ENCODE data around the gene APBB2. TPM values are rescaled to one million over a fixed set of nuclear protein-coding genes. Genes with fewer than 3 reads are reported as not detected.

The APBB2 gene
- total and polyA plus RNA-seq, 3 donors from 2014 or later = 19.7 to 77.9 (median 59.8) TPM

DNA sequence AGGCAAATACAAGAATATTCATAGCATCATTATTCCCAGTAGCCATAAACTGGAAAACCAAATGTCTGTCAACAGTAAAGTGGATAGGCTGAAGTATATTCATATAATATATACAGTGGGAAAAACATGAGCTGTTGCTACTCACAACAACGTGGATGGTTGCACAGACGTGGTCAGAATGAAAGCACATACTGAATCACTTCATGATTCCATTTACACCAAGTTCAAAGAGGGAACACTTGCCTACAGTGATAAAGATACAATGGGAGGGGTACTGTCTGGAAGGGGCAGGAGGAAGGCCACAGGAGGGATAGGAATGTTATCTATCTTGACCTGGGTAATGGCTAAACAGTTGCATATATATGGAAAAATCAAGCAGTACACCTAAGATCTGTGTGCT lies 25.3 kb downstream of the APBB2 start:
- Histone ChIP-seq H3K27ac (no peak overlapping the region), H3K36me3 (ENCODE audit: low read depth, missing control alignments) (no peaks in the 10 kb centered on the region), H3K27me3 (no peaks in the 10 kb centered on the region), H3K4me1 (no peaks in the 10 kb centered on the region), H3K4me3 (no peak overlapping the region), H3K9me3 (no peaks in the 10 kb centered on the region)
- TF ChIP-seq, protein P1, sequence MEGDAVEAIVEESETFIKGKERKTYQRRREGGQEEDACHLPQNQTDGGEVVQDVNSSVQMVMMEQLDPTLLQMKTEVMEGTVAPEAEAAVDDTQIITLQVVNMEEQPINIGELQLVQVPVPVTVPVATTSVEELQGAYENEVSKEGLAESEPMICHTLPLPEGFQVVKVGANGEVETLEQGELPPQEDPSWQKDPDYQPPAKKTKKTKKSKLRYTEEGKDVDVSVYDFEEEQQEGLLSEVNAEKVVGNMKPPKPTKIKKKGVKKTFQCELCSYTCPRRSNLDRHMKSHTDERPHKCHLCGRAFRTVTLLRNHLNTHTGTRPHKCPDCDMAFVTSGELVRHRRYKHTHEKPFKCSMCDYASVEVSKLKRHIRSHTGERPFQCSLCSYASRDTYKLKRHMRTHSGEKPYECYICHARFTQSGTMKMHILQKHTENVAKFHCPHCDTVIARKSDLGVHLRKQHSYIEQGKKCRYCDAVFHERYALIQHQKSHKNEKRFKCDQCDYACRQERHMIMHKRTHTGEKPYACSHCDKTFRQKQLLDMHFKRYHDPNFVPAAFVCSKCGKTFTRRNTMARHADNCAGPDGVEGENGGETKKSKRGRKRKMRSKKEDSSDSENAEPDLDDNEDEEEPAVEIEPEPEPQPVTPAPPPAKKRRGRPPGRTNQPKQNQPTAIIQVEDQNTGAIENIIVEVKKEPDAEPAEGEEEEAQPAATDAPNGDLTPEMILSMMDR (IDR thresholded peaks at IDR 0.05) = no peak
- no peak for TF ChIP-seq POLR2A (IDR thresholded peaks at IDR 0.05)
- 83 to 84% methylated on average over 2 of the region's 2 CpGs for WGBS, 2 donors
- DNase-seq = no peak
- intact Hi-C loops (cut with DNase I; ENCODE audit: low total_unique reads) = no loop called here

- TF ChIP-seq, protein P1 (IDR thresholded peaks at IDR 0.05) = no peak
- no peak for TF ChIP-seq POLR2A (IDR thresholded peaks at IDR 0.05)
- Histone ChIP-seq H3K4me1 (no peaks in the 10 kb centered on the region), H3K9me3 (no peaks in the 10 kb centered on the region), H3K27ac (no peak overlapping the region), H3K4me3 (no peak overlapping the region), H3K36me3 (ENCODE audit: low read depth, missing control alignments) (no peaks in the 10 kb centered on the region), H3K27me3 (no peaks in the 10 kb centered on the region)
- WGBS, 2 donors = 47 to 56% methylated on average over 5 of the region's 5 CpGs
- intact Hi-C loops (cut with DNase I; ENCODE audit: low total_unique reads) = no loop called here
- no peak for DNase-seq
Measured at GRCh38 chr4:41185614-41186592, 28.4 kb downstream of the APBB2 start.

- TF ChIP-seq, protein P1 (IDR thresholded peaks at IDR 0.05) = no peak
- TF ChIP-seq POLR2A (IDR thresholded peaks at IDR 0.05) = no peak
- Histone ChIP-seq H3K27ac (no peak overlapping the region), H3K27me3 (no peaks in the 10 kb centered on the region), H3K36me3 (ENCODE audit: low read depth, missing control alignments) (no peaks in the 10 kb centered on the region), H3K4me3 (no peak overlapping the region), H3K9me3 (no peaks in the 10 kb centered on the region), H3K4me1 (peaks cover 5% of the 10 kb centered on the region)
- no peak for DNase-seq
- 81 to 100% methylated on average over 3 to 5 of the region's 5 CpGs for WGBS, 2 donors
- intact Hi-C loops (cut with DNase I; ENCODE audit: low total_unique reads) = no loop called here
Measured at GRCh38 chr4:41184009-41184408, 30.3 kb downstream of the APBB2 start.

DNA sequence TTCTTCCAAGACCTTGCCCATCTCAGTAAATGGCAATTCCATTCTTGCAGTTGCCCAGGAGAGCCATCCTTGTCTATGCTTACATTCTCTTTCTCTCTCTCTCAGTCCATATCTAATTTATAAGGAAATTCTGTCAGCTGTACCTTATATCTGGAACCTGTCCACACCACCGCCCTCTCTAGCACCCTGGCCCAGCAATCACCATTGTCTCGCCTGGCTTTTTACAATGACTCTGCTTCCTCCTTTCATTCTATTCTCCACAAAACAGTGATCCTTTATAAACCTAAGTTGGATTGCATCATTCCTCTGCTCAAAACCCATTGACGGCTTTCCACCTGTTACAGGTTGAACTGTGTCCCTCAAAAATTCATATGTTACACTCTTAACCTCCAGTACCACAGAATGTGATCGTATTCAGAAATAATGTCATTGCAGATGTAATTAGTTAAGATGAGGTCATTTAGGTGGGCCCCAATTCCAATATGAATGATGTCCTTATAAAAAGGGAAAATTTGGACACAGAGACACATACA lies 31.3 kb downstream of the APBB2 start:
- 94 to 100% methylated on average over 4 of the region's 4 CpGs for WGBS, 2 donors
- no peak for DNase-seq
- peaks cover 13% of the 10 kb centered on the region for H3K4me1 ChIP-seq
- H3K4me3 ChIP-seq = no peak overlapping the region
- H3K9me3 ChIP-seq = no peaks in the 10 kb centered on the region
- intact Hi-C loops (cut with DNase I; ENCODE audit: low total_unique reads) = no loop called here
- no peaks in the 10 kb centered on the region for H3K27me3 ChIP-seq
- TF ChIP-seq, protein P1 (IDR thresholded peaks at IDR 0.05) = no peak
- no peak for TF ChIP-seq POLR2A (IDR thresholded peaks at IDR 0.05)
- no peaks in the 10 kb centered on the region for H3K36me3 ChIP-seq (ENCODE audit: low read depth, missing control alignments)
- H3K27ac ChIP-seq = no peak overlapping the region
